ENCODE data around the gene ZNF423.

ZNF423 gene

GRCh38 chr16:49709057-49709456, 146.9 kb downstream of the ZNF423 start:
- no peak overlapping the region for H3K4me3 ChIP-seq (ENCODE audit: low read depth, low read length)
- DNase-seq (ENCODE audit: low read depth): no peak

GRCh38 chr16:49708491-49708890, 147.4 kb downstream of the ZNF423 start:
- no peak for DNase-seq (ENCODE audit: low read depth)
- H3K4me3 ChIP-seq (ENCODE audit: low read depth, low read length): no peak overlapping the region

GRCh38 chr16:49706620-49707355, 149.1 kb downstream of the ZNF423 start:
- no peak overlapping the region for H3K4me3 ChIP-seq (ENCODE audit: low read depth, low read length)
- no peak for DNase-seq (ENCODE audit: low read depth)

GRCh38 chr16:49704586-49705155, 151.2 kb downstream of the ZNF423 start:
- DNase-seq (ENCODE audit: low read depth): no peak
- H3K4me3 ChIP-seq (ENCODE audit: low read depth, low read length): no peak overlapping the region

GRCh38 chr16:49703483-49703882, 152.4 kb downstream of the ZNF423 start:
- no peak overlapping the region for H3K4me3 ChIP-seq (ENCODE audit: low read depth, low read length)
- DNase-seq (ENCODE audit: low read depth): no peak

- no peak overlapping the region for H3K4me3 ChIP-seq (ENCODE audit: low read depth, low read length)
- DNase-seq (ENCODE audit: low read depth): peak; percentile 25
Measured at GRCh38 chr16:49701789-49702494, 154.0 kb downstream of the ZNF423 start.

- H3K4me3 ChIP-seq (ENCODE audit: low read depth, low read length): no peak overlapping the region
- no peak for DNase-seq (ENCODE audit: low read depth)
Measured at GRCh38 chr16:49701065-49701685, 154.7 kb downstream of the ZNF423 start.

GRCh38 chr16:49700251-49701064, 155.5 kb downstream of the ZNF423 start:
- H3K4me3 ChIP-seq (ENCODE audit: low read depth, low read length): no peak overlapping the region
- DNase-seq (ENCODE audit: low read depth): no peak

- H3K4me3 ChIP-seq (ENCODE audit: low read depth, low read length): no peak overlapping the region
- no peak for DNase-seq (ENCODE audit: low read depth)
Measured at GRCh38 chr16:49699841-49700175, 156.1 kb downstream of the ZNF423 start.

GRCh38 chr16:49698931-49699840, 156.7 kb downstream of the ZNF423 start:
- no peak for DNase-seq (ENCODE audit: low read depth)
- no peak overlapping the region for H3K4me3 ChIP-seq (ENCODE audit: low read depth, low read length)

GRCh38 chr16:49698453-49698815, 157.5 kb downstream of the ZNF423 start:
- no peak overlapping the region for H3K4me3 ChIP-seq (ENCODE audit: low read depth, low read length)
- DNase-seq (ENCODE audit: low read depth): no peak

- H3K4me3 ChIP-seq (ENCODE audit: low read depth, low read length): no peak overlapping the region
- no peak for DNase-seq (ENCODE audit: low read depth)
Measured at GRCh38 chr16:49697631-49698452, 158.1 kb downstream of the ZNF423 start.

GRCh38 chr16:49696414-49697101, 159.4 kb downstream of the ZNF423 start:
- no peak for DNase-seq (ENCODE audit: low read depth)
- H3K4me3 ChIP-seq (ENCODE audit: low read depth, low read length): no peak overlapping the region

- no peak overlapping the region for H3K4me3 ChIP-seq (ENCODE audit: low read depth, low read length)
- DNase-seq (ENCODE audit: low read depth): no peak
Measured at GRCh38 chr16:49695782-49696413, 160.0 kb downstream of the ZNF423 start.

GRCh38 chr16:49693445-49693844, 162.5 kb downstream of the ZNF423 start:
- no peak overlapping the region for H3K4me3 ChIP-seq (ENCODE audit: low read depth, low read length)

GRCh38 chr16:49690778-49691177, 165.1 kb downstream of the ZNF423 start:
- DNase-seq (ENCODE audit: low read depth): no peak
- no peak overlapping the region for H3K4me3 ChIP-seq (ENCODE audit: low read depth, low read length)

More at GRCh38 chr16:49693445-49693844, 162.5 kb downstream of the ZNF423 start:
- no peak for DNase-seq (ENCODE audit: low read depth)

Data from skeletal muscle cell (primary cell).